Neural crest cell (in vitro differentiated cells): ENCODE results near the gene NUCB1. TPM values are rescaled to one million over a fixed set of nuclear protein-coding genes. Genes with fewer than 3 reads are reported as not detected.
"Not testable (repeated sequence)": the region's sequence is repeated elsewhere in the genome, so short reads cannot be mapped to it uniquely, and the experiment has no call there.

Source experiments
- DNase-seq: peaks from one replicate; pipeline ENCODE4 v3.0.0; 2021; ENCODE audit warnings: low read depth, mixed read lengths, low spot score
- H3K27ac Mint-ChIP-seq: one replicate; pipeline ENCODE4 v1.8.0; 2021; ENCODE audit warnings: mild to moderate bottlenecking, mixed read lengths; ENCODE audit not compliant: unreplicated experiment
- H3K27me3 Mint-ChIP-seq: 2 replicates; pipeline ENCODE4 v1.8.0; 2021; ENCODE audit warnings: low read depth, mild to moderate bottlenecking, mixed read lengths
- H3K36me3 Mint-ChIP-seq: 2 replicates; pipeline ENCODE4 v1.8.0; 2021; ENCODE audit warnings: low read depth, mild to moderate bottlenecking, mixed read lengths
- H3K4me1 Mint-ChIP-seq: 2 replicates; pipeline ENCODE4 v1.8.0; 2021; ENCODE audit warnings: mixed read lengths
- H3K4me3 Mint-ChIP-seq: one replicate; pipeline ENCODE4 v1.8.0; 2021; ENCODE audit warnings: mild to moderate bottlenecking, mixed read lengths
- H3K9me3 Mint-ChIP-seq: 2 replicates; pipeline ENCODE4 v1.8.0; 2021; ENCODE audit warnings: mixed read lengths
- CTCF ChIP-seq: fragments of 200-600 bp; sonication (generic); conservative IDR thresholded peaks from 2 replicates; pipeline ENCODE4 v1.5.0; 2021; ENCODE audit warnings: antibody characterized with exemption, mild to moderate bottlenecking
- total RNA-seq: library from RNA; stranded (reverse); gene quantifications from 2 replicates; pipeline ENCODE4 v1.2.1, GENCODE V29; 2021

NUCB1 gene
- total RNA-seq, 1 donor from 2014 or later, result 102 TPM

- DNase-seq, result no peak
- no peaks in the 10 kb centered on the region for H3K27me3 Mint-ChIP-seq
- H3K36me3 Mint-ChIP-seq, result no peaks in the 10 kb centered on the region
- no peak for TF ChIP-seq CTCF
- no peak overlapping the region for H3K4me3 Mint-ChIP-seq
- no peak overlapping the region for H3K27ac Mint-ChIP-seq
- H3K9me3 Mint-ChIP-seq, result no peaks in the 10 kb centered on the region
- H3K4me1 Mint-ChIP-seq, result peaks cover 19% of the 10 kb centered on the region
Measured at GRCh38 chr19:48897181-48897580, 2.9 kb upstream of the NUCB1 start.

- not testable (repeated sequence) for H3K27me3 Mint-ChIP-seq, H3K9me3 Mint-ChIP-seq, H3K36me3 Mint-ChIP-seq, DNase-seq
- Mint-ChIP-seq H3K4me3 (peak overlapping the region; percentile 92), H3K27ac (peak overlapping the region; percentile 96), H3K4me1 (peaks cover 23% of the 10 kb centered on the region)
Measured at GRCh38 chr19:48899386-48899749, 744 bp upstream of the NUCB1 start.

- no peak for TF ChIP-seq CTCF
- peaks cover 9% of the 10 kb centered on the region for H3K36me3 Mint-ChIP-seq
- H3K27ac Mint-ChIP-seq, result peak overlapping the region; percentile 93
- H3K4me3 Mint-ChIP-seq, result peak overlapping the region; percentile 92
- no peaks in the 10 kb centered on the region for H3K27me3 Mint-ChIP-seq
- DNase-seq, result no peak
- H3K9me3 Mint-ChIP-seq, result no peaks in the 10 kb centered on the region
- peaks cover 23% of the 10 kb centered on the region for H3K4me1 Mint-ChIP-seq
Measured at GRCh38 chr19:48900477-48901406, 630 bp downstream of the NUCB1 start.

- not testable (repeated sequence) for H3K9me3 Mint-ChIP-seq, DNase-seq, H3K27me3 Mint-ChIP-seq, H3K27ac Mint-ChIP-seq
- H3K4me3 Mint-ChIP-seq, result peak overlapping the region; percentile 29
- H3K4me1 Mint-ChIP-seq, result peaks cover 23% of the 10 kb centered on the region
- H3K36me3 Mint-ChIP-seq, result peaks cover 11% of the 10 kb centered on the region
Measured at GRCh38 chr19:48902291-48902690, 2.2 kb downstream of the NUCB1 start.

GRCh38 chr19:48903788-48904187 is 3.7 kb downstream of the NUCB1 start:
- not testable (repeated sequence) for H3K27me3 Mint-ChIP-seq, H3K9me3 Mint-ChIP-seq, H3K4me3 Mint-ChIP-seq, DNase-seq, H3K27ac Mint-ChIP-seq
- peaks cover 11% of the 10 kb centered on the region for H3K36me3 Mint-ChIP-seq
- peaks cover 23% of the 10 kb centered on the region for H3K4me1 Mint-ChIP-seq

- DNase-seq, result no peak
- H3K27ac Mint-ChIP-seq, result no peak overlapping the region
- H3K9me3 Mint-ChIP-seq, result no peaks in the 10 kb centered on the region
- H3K36me3 Mint-ChIP-seq, result peaks cover 11% of the 10 kb centered on the region
- TF ChIP-seq CTCF, result no peak
- no peak overlapping the region for H3K4me3 Mint-ChIP-seq
- H3K27me3 Mint-ChIP-seq, result no peaks in the 10 kb centered on the region
- peaks cover 11% of the 10 kb centered on the region for H3K4me1 Mint-ChIP-seq
Measured at GRCh38 chr19:48905664-48906063, 5.6 kb downstream of the NUCB1 start.

GRCh38 chr19:48906324-48906723 is 6.2 kb downstream of the NUCB1 start:
- DNase-seq, result no peak
- peaks cover 11% of the 10 kb centered on the region for H3K36me3 Mint-ChIP-seq
- H3K27ac Mint-ChIP-seq, result no peak overlapping the region
- H3K27me3 Mint-ChIP-seq, result no peaks in the 10 kb centered on the region
- TF ChIP-seq CTCF, result no peak
- peaks cover 4% of the 10 kb centered on the region for H3K4me1 Mint-ChIP-seq
- no peak overlapping the region for H3K4me3 Mint-ChIP-seq
- H3K9me3 Mint-ChIP-seq, result no peaks in the 10 kb centered on the region
